Ishikawa (cell line): ENCODE data around the gene N4BP2L1.
A peak's percentile ranks its signal among the peaks of the same experiment; 100 is the strongest.

Experiments
- CEBPB ChIP-seq: IDR thresholded peaks from 2 replicates; pipeline ENCODE4 v1.6.1; 2012
- CREB1 ChIP-seq: IDR thresholded peaks from 2 replicates; pipeline ENCODE4 v1.6.1; 2012; ENCODE audit warnings: low read depth
- EGR1 ChIP-seq: IDR thresholded peaks from 2 replicates; pipeline ENCODE4 v1.6.1; 2012
- EP300 ChIP-seq: IDR thresholded peaks from 2 replicates; pipeline ENCODE4 v1.6.1; 2012; ENCODE audit warnings: borderline replicate concordance
- FOXM1 ChIP-seq: IDR thresholded peaks from 2 replicates; pipeline ENCODE4 v1.6.1; 2012; ENCODE audit warnings: low read depth, borderline replicate concordance
- NFIC ChIP-seq: IDR thresholded peaks from 2 replicates; pipeline ENCODE4 v1.6.1; 2012
- RAD21 ChIP-seq: IDR thresholded peaks from 2 replicates; pipeline ENCODE4 v1.6.1; 2012; ENCODE audit warnings: low read depth
- TAF1 ChIP-seq: IDR thresholded peaks from 2 replicates; pipeline ENCODE4 v1.6.1; 2012; ENCODE audit warnings: low read depth, mild to moderate bottlenecking
- TCF12 ChIP-seq: IDR thresholded peaks from 2 replicates; pipeline ENCODE4 v1.6.1; 2012; ENCODE audit warnings: low read depth
- TEAD4 ChIP-seq: IDR thresholded peaks from 2 replicates; pipeline ENCODE4 v1.6.1; 2012
- USF1 ChIP-seq: IDR thresholded peaks from 2 replicates; pipeline ENCODE4 v1.6.1; 2012
- YY1 ChIP-seq: IDR thresholded peaks from 2 replicates; pipeline ENCODE4 v1.6.1; 2012; ENCODE audit warnings: low read depth
- ZBTB7A ChIP-seq: IDR thresholded peaks from 2 replicates; pipeline ENCODE4 v1.6.1; 2012; ENCODE audit warnings: low read depth
- TF ChIP-seq, protein P1 (sequence below): IDR thresholded peaks from 2 replicates; pipeline ENCODE4 v1.6.1; 2012
- TF ChIP-seq, protein P2 (sequence below): IDR thresholded peaks from 2 replicates; pipeline ENCODE4 v1.6.1; 2012; ENCODE audit warnings: low read depth, mild to moderate bottlenecking

N4BP2L1 gene

DNA sequence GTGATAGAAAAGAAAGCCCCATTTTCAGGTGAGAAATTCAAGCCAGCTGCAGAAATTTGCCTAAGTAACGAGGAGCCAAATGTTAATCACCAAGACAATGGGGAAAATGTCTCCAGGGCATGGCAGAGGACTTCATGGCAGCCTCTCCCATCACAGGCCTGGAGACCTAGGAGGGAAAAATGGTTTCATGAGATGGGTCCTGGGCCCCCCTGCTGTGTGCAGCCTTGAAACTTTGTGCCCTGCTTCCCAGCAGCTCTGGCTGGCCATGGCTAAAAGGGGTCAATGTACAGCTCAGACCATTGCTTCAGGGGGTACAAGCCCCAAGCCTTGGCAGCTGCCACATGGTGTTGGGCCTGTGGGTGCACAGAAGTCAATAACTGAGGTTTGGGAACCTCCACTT is 9.9 kb downstream of the N4BP2L1 start:
- TF ChIP-seq, protein P1, sequence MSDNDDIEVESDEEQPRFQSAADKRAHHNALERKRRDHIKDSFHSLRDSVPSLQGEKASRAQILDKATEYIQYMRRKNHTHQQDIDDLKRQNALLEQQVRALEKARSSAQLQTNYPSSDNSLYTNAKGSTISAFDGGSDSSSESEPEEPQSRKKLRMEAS, result no peak
- TF ChIP-seq TCF12, result no peak
- TF ChIP-seq, protein P2, sequence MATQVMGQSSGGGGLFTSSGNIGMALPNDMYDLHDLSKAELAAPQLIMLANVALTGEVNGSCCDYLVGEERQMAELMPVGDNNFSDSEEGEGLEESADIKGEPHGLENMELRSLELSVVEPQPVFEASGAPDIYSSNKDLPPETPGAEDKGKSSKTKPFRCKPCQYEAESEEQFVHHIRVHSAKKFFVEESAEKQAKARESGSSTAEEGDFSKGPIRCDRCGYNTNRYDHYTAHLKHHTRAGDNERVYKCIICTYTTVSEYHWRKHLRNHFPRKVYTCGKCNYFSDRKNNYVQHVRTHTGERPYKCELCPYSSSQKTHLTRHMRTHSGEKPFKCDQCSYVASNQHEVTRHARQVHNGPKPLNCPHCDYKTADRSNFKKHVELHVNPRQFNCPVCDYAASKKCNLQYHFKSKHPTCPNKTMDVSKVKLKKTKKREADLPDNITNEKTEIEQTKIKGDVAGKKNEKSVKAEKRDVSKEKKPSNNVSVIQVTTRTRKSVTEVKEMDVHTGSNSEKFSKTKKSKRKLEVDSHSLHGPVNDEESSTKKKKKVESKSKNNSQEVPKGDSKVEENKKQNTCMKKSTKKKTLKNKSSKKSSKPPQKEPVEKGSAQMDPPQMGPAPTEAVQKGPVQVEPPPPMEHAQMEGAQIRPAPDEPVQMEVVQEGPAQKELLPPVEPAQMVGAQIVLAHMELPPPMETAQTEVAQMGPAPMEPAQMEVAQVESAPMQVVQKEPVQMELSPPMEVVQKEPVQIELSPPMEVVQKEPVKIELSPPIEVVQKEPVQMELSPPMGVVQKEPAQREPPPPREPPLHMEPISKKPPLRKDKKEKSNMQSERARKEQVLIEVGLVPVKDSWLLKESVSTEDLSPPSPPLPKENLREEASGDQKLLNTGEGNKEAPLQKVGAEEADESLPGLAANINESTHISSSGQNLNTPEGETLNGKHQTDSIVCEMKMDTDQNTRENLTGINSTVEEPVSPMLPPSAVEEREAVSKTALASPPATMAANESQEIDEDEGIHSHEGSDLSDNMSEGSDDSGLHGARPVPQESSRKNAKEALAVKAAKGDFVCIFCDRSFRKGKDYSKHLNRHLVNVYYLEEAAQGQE, result no peak
- no peak for TF ChIP-seq ZBTB7A
- no peak for TF ChIP-seq EP300
- no peak for TF ChIP-seq USF1
- TF ChIP-seq CEBPB, result no peak
- no peak for TF ChIP-seq NFIC
- TF ChIP-seq TAF1, result no peak
- no peak for TF ChIP-seq TEAD4
- TF ChIP-seq CREB1, result no peak

DNA sequence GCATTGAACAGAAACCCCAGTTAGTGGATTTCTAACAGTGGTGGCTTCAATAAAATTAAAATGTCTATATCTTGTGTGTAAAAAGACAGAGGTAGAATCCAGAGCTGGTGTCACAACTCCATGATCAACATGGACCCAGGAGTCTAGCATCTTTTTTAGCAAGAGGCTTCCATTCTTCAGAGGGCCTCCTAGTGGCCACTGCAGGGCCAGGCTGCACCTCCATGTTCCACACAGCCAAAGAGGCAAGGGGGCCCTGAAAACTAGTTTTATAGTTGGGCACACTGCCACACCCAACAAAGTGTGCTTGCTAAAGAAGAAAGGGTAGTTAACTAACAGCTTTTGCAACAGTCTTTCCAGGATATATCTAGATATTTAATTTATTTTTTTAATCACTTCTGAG is 12.9 kb downstream of the N4BP2L1 start:
- TF ChIP-seq YY1 (0 out of 2 replicates have a peak, but pooled peaks have one; percentile 20), USF1 (no peak), RAD21 (peak; percentile 41), CREB1 (no peak)

DNA sequence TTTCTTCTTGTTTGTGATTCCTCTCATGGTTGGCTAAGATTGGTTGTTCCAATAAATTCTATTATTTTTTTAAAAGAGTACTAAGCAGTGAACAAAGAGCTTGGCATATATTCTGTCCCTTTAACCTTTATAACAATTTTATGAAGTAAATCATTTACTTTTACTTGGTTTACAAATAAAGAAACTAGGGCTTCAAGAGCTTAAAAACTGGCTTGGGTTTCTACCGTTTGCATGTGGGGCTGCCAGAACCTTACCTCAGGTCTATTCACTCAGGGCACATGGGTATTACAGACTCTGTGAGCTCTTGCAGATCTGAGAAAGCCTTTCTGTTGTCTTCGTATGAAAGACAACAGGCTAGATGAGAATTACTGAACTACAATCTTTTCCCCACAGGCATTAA is 13.3 kb downstream of the N4BP2L1 start:
- no peak for TF ChIP-seq CREB1
- TF ChIP-seq, protein P1, result no peak
- no peak for TF ChIP-seq YY1
- TF ChIP-seq RAD21, result no peak
- TF ChIP-seq CEBPB, result no peak
- no peak for TF ChIP-seq TEAD4
- TF ChIP-seq, protein P2, result no peak
- no peak for TF ChIP-seq TCF12
- no peak for TF ChIP-seq EP300
- TF ChIP-seq FOXM1, result no peak
- TF ChIP-seq USF1, result no peak
- TF ChIP-seq TAF1, result no peak
- no peak for TF ChIP-seq EGR1

- TF ChIP-seq RAD21 (no peak), EGR1 (no peak), FOXM1 (no peak), CREB1 (no peak), ZBTB7A (no peak), YY1 (no peak), TEAD4 (no peak), TCF12 (no peak), EP300 (no peak), TAF1 (no peak), NFIC (no peak), USF1 (no peak), CEBPB (no peak)
- TF ChIP-seq, protein P2, result no peak
- TF ChIP-seq, protein P1, result no peak
These were observed 14.6 kb downstream of the N4BP2L1 start for GRCh38 chr13:32413284-32413683.
